ENCODE measurements around the gene TRIM44.

Gene TRIM44

DNA sequence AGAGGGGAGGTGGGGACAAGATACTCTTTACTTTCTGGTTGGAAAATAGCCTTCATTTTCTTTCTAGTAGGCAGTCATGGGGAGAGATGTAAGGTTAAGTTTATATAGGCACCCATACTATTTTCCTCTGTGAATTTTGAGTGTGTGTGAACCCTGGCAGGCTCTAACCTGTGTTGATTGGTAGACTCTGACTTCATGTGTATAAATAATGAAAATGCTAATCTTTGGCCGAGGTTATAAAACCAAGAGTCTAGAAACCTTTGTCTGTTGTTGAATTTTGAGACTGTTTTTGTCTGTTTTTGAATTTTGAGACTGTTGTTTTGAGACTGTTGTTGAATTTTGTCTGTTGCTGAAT lies 14.0 kb downstream of the TRIM44 start:
- Histone ChIP-seq H3K36me3 (replicated peaks) (no peaks in the 10 kb centered on the region), H3K27me3 (replicated peaks) (no peaks in the 10 kb centered on the region), H3K27ac (no peak overlapping the region), H3K4me3 (ENCODE audit: low read depth, low read length) (no peak overlapping the region)
- no peak for DNase-seq
- in situ Hi-C loops (cut with HindIII; ENCODE audit: low pct_ligation_motif_present, low sequenced_read_pairs), result no loop called here
- TF ChIP-seq, protein P1, sequence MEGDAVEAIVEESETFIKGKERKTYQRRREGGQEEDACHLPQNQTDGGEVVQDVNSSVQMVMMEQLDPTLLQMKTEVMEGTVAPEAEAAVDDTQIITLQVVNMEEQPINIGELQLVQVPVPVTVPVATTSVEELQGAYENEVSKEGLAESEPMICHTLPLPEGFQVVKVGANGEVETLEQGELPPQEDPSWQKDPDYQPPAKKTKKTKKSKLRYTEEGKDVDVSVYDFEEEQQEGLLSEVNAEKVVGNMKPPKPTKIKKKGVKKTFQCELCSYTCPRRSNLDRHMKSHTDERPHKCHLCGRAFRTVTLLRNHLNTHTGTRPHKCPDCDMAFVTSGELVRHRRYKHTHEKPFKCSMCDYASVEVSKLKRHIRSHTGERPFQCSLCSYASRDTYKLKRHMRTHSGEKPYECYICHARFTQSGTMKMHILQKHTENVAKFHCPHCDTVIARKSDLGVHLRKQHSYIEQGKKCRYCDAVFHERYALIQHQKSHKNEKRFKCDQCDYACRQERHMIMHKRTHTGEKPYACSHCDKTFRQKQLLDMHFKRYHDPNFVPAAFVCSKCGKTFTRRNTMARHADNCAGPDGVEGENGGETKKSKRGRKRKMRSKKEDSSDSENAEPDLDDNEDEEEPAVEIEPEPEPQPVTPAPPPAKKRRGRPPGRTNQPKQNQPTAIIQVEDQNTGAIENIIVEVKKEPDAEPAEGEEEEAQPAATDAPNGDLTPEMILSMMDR (IDR thresholded peaks at IDR 0.05; ENCODE audit: low read depth, low read length, missing control alignments), result no peak

DNA sequence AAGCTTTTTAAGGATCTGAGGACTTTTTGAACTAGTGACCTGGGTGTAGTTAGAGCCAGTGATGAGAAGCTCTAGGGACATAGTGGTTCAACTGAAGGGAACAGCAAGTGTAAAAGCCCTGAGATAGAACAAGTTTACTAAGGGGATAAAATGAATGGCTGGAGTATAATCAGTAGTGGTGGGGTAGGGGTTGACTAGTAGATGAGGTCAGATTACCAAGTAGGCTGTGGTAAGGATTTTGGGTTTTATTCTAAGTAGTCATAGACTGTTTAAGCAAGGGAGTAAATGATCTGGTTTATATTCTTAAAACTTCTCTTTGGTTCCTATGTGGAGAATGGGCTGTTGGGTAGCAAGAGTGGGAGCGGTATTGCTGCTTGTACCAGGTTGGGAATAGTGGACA lies 15.3 kb downstream of the TRIM44 start:
- Histone ChIP-seq H3K27ac (no peak overlapping the region), H3K27me3 (replicated peaks) (no peaks in the 10 kb centered on the region), H3K4me3 (ENCODE audit: low read depth, low read length) (no peak overlapping the region), H3K36me3 (replicated peaks) (no peaks in the 10 kb centered on the region)
- TF ChIP-seq, protein P1 (IDR thresholded peaks at IDR 0.05; ENCODE audit: low read depth, low read length, missing control alignments), result no peak
- DNase-seq, result no peak
- in situ Hi-C loops (cut with HindIII; ENCODE audit: low pct_ligation_motif_present, low sequenced_read_pairs), result no loop called here

DNA sequence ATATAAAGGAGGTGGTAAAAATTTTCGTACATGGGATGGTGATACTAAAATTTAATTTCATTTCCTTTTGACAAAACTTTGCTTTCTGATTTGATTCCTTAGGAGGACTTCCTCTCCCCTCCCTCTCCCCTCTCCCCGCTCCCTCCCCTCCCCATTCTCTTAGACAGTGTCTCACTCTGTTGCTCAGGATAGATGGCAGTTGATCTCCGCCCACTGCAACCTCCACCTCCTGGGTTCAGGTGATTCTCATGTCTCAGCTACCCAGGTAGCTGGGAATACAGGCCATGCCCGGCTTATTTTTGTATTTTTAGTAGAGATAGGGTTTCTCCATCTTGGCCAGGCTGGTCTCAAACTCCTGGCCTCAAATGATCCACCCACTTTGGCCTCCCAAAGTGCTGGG lies 15.9 kb downstream of the TRIM44 start:
- TF ChIP-seq, protein P1 (IDR thresholded peaks at IDR 0.05; ENCODE audit: low read depth, low read length, missing control alignments), result no peak

DNA sequence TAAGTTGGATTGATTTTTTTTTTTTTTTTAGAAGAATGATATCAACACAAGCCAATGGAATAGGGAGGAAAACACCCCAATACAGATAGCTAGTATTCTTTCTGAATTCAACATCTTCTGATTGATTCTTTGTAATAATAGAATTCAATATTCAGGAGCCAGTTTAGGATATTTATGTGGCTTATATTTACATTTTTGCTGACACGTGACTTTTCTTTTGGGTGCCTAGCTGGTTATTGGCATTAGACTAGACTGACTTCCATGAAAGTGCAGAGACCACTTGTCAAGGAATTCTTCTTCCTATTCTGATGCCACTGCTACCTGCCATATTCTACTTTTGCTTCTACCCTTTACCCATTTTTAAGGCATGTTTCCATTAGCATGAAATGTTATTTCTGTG lies 16.4 kb downstream of the TRIM44 start:
- no peak for DNase-seq
- no peak overlapping the region for H3K27ac ChIP-seq
- no peaks in the 10 kb centered on the region for H3K36me3 ChIP-seq (replicated peaks)
- no peak overlapping the region for H3K4me3 ChIP-seq (ENCODE audit: low read depth, low read length)
- TF ChIP-seq, protein P1 (IDR thresholded peaks at IDR 0.05; ENCODE audit: low read depth, low read length, missing control alignments), result no peak
- in situ Hi-C loops (cut with HindIII; ENCODE audit: low pct_ligation_motif_present, low sequenced_read_pairs), result no loop called here
- no peaks in the 10 kb centered on the region for H3K27me3 ChIP-seq (replicated peaks)

More for the DNA sequence above, 15.9 kb downstream of the TRIM44 start:
- DNase-seq, result no peak
- Histone ChIP-seq H3K36me3 (replicated peaks) (no peaks in the 10 kb centered on the region), H3K27ac (no peak overlapping the region), H3K4me3 (ENCODE audit: low read depth, low read length) (no peak overlapping the region), H3K27me3 (replicated peaks) (no peaks in the 10 kb centered on the region)
- in situ Hi-C loops (cut with HindIII; ENCODE audit: low pct_ligation_motif_present, low sequenced_read_pairs), result no loop called here

DNA sequence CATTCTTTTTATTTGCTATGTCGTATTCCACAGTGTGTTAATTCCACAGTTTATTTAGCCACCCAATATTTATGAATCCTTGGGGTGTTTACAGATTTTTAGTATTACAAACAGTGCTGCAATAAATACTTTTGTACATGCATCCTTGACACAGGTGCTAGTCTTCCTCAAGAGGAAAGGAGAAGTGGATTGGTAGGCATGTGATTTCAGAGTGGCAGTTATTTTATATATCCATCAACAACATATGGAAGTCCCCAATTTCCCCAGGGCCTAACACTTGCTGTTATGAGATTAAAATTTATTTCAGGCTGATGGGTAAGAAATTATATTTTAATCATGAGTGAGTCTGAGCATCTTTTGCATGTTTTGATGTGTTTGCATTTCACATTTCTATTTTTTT lies 17.9 kb downstream of the TRIM44 start:
- Histone ChIP-seq H3K27ac (no peak overlapping the region), H3K36me3 (replicated peaks) (no peaks in the 10 kb centered on the region), H3K27me3 (replicated peaks) (no peaks in the 10 kb centered on the region), H3K4me3 (ENCODE audit: low read depth, low read length) (no peak overlapping the region)
- in situ Hi-C loops (cut with HindIII; ENCODE audit: low pct_ligation_motif_present, low sequenced_read_pairs), result no loop called here
- no peak for DNase-seq
- TF ChIP-seq, protein P1 (IDR thresholded peaks at IDR 0.05; ENCODE audit: low read depth, low read length, missing control alignments), result no peak

DNA sequence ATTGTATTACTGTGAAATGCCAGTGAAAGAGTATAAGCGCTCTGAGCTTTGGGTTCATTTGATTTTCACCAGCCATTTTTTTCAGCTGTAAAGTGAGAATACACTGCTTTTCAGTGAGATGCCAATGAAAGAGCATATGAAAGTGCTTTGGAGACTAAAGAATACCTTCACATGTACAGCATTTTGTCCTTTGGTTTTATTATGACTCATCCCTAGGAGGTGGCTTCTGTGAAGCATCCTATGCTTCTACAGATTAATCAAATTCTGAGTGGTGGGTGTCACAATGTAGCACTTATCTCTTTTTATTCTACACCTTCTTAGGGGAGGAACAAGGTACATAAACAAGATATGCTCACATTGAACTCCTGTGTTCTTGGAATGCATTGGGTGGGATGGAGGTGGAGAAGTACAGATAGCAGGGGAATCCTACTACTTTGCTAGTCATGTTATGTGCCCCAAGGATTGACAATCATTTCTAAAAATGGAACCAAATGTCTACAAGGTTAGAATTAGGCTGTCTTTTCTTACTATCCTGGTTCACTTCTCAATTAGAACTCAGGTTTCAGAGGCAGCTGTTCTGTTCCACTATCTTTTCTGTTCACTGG lies 18.7 kb downstream of the TRIM44 start:
- H3K36me3 ChIP-seq (replicated peaks), result peaks cover 2% of the 10 kb centered on the region
- no peak overlapping the region for H3K27ac ChIP-seq
- no peaks in the 10 kb centered on the region for H3K27me3 ChIP-seq (replicated peaks)
- no peak overlapping the region for H3K4me3 ChIP-seq (ENCODE audit: low read depth, low read length)
- DNase-seq, result no peak
- TF ChIP-seq, protein P1 (IDR thresholded peaks at IDR 0.05; ENCODE audit: low read depth, low read length, missing control alignments), result no peak
- in situ Hi-C loops (cut with HindIII; ENCODE audit: low pct_ligation_motif_present, low sequenced_read_pairs), result no loop called here

All from brain microvascular endothelial cell (primary cell).